ENCODE measurements around the gene SEMG1.

Gene SEMG1

DNA sequence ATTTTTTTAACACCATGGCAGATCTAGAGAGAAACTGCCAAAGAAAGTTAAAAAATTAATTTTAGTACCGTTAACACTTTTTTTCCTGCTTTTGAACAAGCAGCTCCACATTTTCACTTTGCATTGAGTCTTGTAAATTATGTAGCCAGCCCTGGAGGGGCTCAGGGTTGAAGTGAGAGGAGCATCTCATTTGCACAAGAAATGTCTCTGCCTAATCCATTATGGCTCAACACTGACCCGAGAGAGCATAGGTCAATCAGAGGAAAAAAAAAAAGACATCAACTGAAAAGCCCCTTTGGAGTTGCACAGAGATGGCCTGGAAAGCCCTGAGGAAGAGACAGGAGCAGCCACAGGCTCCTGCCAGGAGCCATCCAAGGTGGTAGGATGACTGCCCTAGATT is 51.8 kb downstream of the SEMG1 start:
- DNase-seq (ENCODE audit: low read depth), result no peak
- no peak overlapping the region for H3K4me3 ChIP-seq (ENCODE audit: low read depth, low read length)
- TF ChIP-seq MYC (IDR thresholded peaks at IDR 0.05; ENCODE audit: low read depth, low read length) (no peak), CTCF (IDR thresholded peaks at IDR 0.05; ENCODE audit: low read depth, low read length) (no peak), POLR2A (IDR thresholded peaks at IDR 0.05; ENCODE audit: extremely low read depth, insufficient read length) (no peak)
- TF ChIP-seq, protein P1, sequence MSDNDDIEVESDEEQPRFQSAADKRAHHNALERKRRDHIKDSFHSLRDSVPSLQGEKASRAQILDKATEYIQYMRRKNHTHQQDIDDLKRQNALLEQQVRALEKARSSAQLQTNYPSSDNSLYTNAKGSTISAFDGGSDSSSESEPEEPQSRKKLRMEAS (IDR thresholded peaks at IDR 0.05; ENCODE audit: low read depth, low read length), result no peak

Data from NB4 (cell line).